SU-DHL-6 (cell line): ENCODE data around the gene ADK.

Source experiments
- H2AFZ ChIP-seq: fragments of 200-600 bp; sonication (generic); 2 replicates; pipeline ENCODE4 v1.6.1; 2014; ENCODE audit warnings: low read depth, mild to moderate bottlenecking, moderate library complexity, mixed read lengths, antibody characterized with exemption, low read length; ENCODE audit not compliant: severe bottlenecking
- H3F3A ChIP-seq: fragments of 200-600 bp; shearing (Covaris generic); 2 replicates; pipeline ENCODE4 v1.6.0; 2016; ENCODE audit warnings: antibody characterized with exemption, mild to moderate bottlenecking; ENCODE audit not compliant: insufficient read depth
- H3K27ac ChIP-seq: fragments of 200-600 bp; sonication (generic); 2 replicates; pipeline ENCODE4 v1.5.1; 2016; ENCODE audit warnings: low read depth, mild to moderate bottlenecking, low read length, moderate library complexity, mixed read lengths
- H3K27me3 ChIP-seq: fragments of 200-600 bp; sonication (generic), shearing (Covaris generic); 2 replicates; pipeline ENCODE4 v1.6.0; 2014; ENCODE audit warnings: mild to moderate bottlenecking, low read length
- H3K36me3 ChIP-seq: fragments of 200-600 bp; sonication (generic); 2 replicates; pipeline ENCODE4 v1.6.1; 2014; ENCODE audit warnings: mild to moderate bottlenecking, low read length, mixed read lengths
- H3K4me2 ChIP-seq: fragments of 300-600, 200-600 bp; shearing (Covaris generic), sonication (generic); 2 replicates; pipeline ENCODE4 v1.6.0; 2014; ENCODE audit warnings: low read length, low read depth, mild to moderate bottlenecking; ENCODE audit not compliant: poor library complexity, severe bottlenecking
- H3K4me3 ChIP-seq: fragments of 200-600 bp; sonication (generic); 2 replicates; pipeline ENCODE4 v1.5.1; 2014; ENCODE audit warnings: antibody characterized with exemption, low read length, mild to moderate bottlenecking, mixed read lengths; ENCODE audit not compliant: insufficient read depth, poor library complexity, severe bottlenecking
- H3K79me2 ChIP-seq: fragments of 200-600 bp; sonication (generic); 2 replicates; pipeline ENCODE4 v1.6.1; 2014; ENCODE audit warnings: mild to moderate bottlenecking, low read length, moderate library complexity; ENCODE audit not compliant: insufficient read depth
- H3K9ac ChIP-seq: fragments of 200-600 bp; sonication (generic); 2 replicates; pipeline ENCODE4 v1.7.0; 2014; ENCODE audit warnings: mild to moderate bottlenecking, low read length
- H3K9me2 ChIP-seq: fragments of 200-600 bp; sonication (generic); replicated peaks from 2 replicates; pipeline ENCODE4 v1.6.1; 2014; ENCODE audit warnings: low read length; ENCODE audit not compliant: insufficient read depth
- H3K9me3 ChIP-seq: fragments of 200-600 bp; sonication (generic); 2 replicates; pipeline ENCODE4 v1.6.1; 2014; ENCODE audit warnings: low read length, mixed read lengths; ENCODE audit not compliant: insufficient read depth
- H4K20me1 ChIP-seq: fragments of 200-600 bp; sonication (generic); 2 replicates; pipeline ENCODE4 v1.6.1; 2014; ENCODE audit warnings: low read depth, mild to moderate bottlenecking, antibody characterized with exemption, low read length, moderate library complexity, mixed read lengths
- EZH2phosphoT487 ChIP-seq: fragments of 200-600 bp; sonication (generic), shearing (Covaris generic); conservative IDR thresholded peaks from 2 replicates; pipeline ENCODE4 v1.6.1; 2018; ENCODE audit warnings: mild to moderate bottlenecking, antibody characterized with exemption, low read length, moderate library complexity, mixed read lengths
- TF ChIP-seq, protein P1 (sequence below): fragments of 200-600 bp; sonication (generic); IDR thresholded peaks from one replicate; pipeline ENCODE4 v1.5.1; 2017; ENCODE audit warnings: antibody characterized with exemption, mild to moderate bottlenecking, low read length, moderate library complexity; ENCODE audit not compliant: insufficient read depth, poor library complexity, severe bottlenecking

ADK gene

GRCh38 chr10:74322141-74322540, 171.1 kb downstream of the ADK start:
- Histone ChIP-seq H3K4me3 (no peak overlapping the region), H3K27ac (no peak overlapping the region), H3K27me3 (no peaks in the 10 kb centered on the region), H3K9me2 (no peaks in the 10 kb centered on the region), H3K36me3 (peaks cover 9% of the 10 kb centered on the region; the same call in 1 of the 2 replicates), H3K9ac (no peak overlapping the region), H3K9me3 (no peaks in the 10 kb centered on the region), H3K4me2 (no peak overlapping the region), H2AFZ (no peak overlapping the region), H3F3A (no peaks in the 10 kb centered on the region), H3K79me2 (no peaks in the 10 kb centered on the region), H4K20me1 (no peaks in the 10 kb centered on the region)
- TF ChIP-seq EZH2phosphoT487 = no peak
- TF ChIP-seq, protein P1, sequence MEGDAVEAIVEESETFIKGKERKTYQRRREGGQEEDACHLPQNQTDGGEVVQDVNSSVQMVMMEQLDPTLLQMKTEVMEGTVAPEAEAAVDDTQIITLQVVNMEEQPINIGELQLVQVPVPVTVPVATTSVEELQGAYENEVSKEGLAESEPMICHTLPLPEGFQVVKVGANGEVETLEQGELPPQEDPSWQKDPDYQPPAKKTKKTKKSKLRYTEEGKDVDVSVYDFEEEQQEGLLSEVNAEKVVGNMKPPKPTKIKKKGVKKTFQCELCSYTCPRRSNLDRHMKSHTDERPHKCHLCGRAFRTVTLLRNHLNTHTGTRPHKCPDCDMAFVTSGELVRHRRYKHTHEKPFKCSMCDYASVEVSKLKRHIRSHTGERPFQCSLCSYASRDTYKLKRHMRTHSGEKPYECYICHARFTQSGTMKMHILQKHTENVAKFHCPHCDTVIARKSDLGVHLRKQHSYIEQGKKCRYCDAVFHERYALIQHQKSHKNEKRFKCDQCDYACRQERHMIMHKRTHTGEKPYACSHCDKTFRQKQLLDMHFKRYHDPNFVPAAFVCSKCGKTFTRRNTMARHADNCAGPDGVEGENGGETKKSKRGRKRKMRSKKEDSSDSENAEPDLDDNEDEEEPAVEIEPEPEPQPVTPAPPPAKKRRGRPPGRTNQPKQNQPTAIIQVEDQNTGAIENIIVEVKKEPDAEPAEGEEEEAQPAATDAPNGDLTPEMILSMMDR = no peak

DNA sequence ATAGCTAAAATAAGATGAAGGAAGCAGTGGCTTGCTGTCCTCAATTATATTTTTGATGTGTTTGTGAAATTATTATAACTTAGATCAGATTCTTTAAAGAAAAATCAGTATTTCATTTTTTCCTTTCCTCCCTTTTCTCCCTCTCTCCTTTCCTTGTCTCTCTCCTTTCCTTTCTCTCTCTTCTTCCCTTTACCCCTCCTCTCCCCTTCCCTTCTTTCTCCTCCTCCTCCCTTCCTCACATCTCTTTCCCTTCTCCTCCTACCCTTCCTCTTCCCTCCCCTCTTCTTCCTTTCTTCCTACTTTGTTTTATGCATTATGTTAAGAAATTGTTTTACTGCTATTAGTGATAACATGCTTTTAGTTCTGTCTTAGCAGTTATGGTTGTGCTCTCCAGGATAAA, 171.5 kb downstream of the ADK start:
- Histone ChIP-seq H3K4me3 (no peak overlapping the region), H4K20me1 (no peaks in the 10 kb centered on the region), H3K27me3 (no peaks in the 10 kb centered on the region), H2AFZ (no peak overlapping the region), H3K79me2 (no peaks in the 10 kb centered on the region), H3K36me3 (peaks cover 9% of the 10 kb centered on the region; the same call in 1 of the 2 replicates), H3K27ac (no peak overlapping the region), H3K9ac (no peak overlapping the region), H3K9me3 (no peaks in the 10 kb centered on the region), H3K4me2 (no peak overlapping the region), H3K9me2 (no peaks in the 10 kb centered on the region), H3F3A (no peaks in the 10 kb centered on the region)
- TF ChIP-seq, protein P1 = no peak

DNA sequence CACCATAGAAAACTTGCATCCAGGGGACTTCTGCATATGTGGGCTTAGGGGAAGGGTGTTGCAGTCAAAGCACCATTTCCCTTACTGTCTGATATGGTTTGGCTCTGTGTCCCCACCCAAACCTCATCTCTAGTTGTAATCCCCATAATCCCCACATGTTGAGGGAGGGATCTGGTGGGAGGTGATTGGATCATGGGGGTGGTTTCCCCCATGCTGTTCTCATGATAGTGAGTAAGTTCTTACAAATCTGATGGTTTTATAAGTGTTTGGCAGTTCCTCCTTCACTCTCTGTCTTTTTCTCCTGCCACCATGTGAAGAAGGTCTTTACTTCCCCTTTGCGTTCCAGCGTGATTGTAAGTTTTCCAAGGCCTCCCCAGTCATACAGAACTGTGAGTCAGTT, 177.4 kb downstream of the ADK start:
- Histone ChIP-seq H2AFZ (no peak overlapping the region), H3K9ac (no peak overlapping the region), H3K4me3 (no peak overlapping the region), H3K27me3 (no peaks in the 10 kb centered on the region), H3K36me3 (no peaks in the 10 kb centered on the region; the same call in 1 of the 2 replicates), H3K79me2 (no peaks in the 10 kb centered on the region), H3F3A (no peaks in the 10 kb centered on the region), H4K20me1 (no peaks in the 10 kb centered on the region), H3K9me2 (no peaks in the 10 kb centered on the region), H3K27ac (no peak overlapping the region), H3K4me2 (no peak overlapping the region), H3K9me3 (no peaks in the 10 kb centered on the region)
- TF ChIP-seq, protein P1 = no peak
- no peak for TF ChIP-seq EZH2phosphoT487

DNA sequence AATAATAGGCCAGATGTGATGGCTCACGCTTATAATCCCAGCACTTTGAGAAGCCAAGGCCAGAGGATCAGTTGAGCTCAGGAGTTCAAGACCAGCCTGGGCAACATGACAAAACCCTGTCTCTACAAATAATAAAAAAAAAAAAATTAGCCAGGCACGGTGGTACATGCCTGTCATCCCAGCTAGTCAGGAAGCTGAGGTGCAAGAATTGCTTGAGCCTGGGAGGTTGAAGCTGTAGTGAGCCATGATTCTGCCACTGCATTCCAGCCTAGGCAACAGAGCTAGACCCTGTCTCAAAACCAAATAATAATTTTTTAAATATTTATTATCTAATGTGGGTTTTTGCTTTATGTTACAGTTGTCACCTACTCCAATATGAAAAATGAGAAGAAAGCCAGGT, 178.9 kb downstream of the ADK start:
- H2AFZ ChIP-seq = no peak overlapping the region
- no peaks in the 10 kb centered on the region for H4K20me1 ChIP-seq
- no peaks in the 10 kb centered on the region for H3K9me3 ChIP-seq
- H3K9me2 ChIP-seq = no peaks in the 10 kb centered on the region
- no peaks in the 10 kb centered on the region for H3F3A ChIP-seq
- no peak overlapping the region for H3K4me3 ChIP-seq
- no peaks in the 10 kb centered on the region for H3K27me3 ChIP-seq
- no peak overlapping the region for H3K4me2 ChIP-seq
- H3K36me3 ChIP-seq = no peaks in the 10 kb centered on the region; the same call in 1 of the 2 replicates
- no peak for TF ChIP-seq EZH2phosphoT487
- TF ChIP-seq, protein P1 = no peak
- H3K27ac ChIP-seq = no peak overlapping the region
- no peak overlapping the region for H3K9ac ChIP-seq
- no peaks in the 10 kb centered on the region for H3K79me2 ChIP-seq
